Neural cell (in vitro differentiated cells): ENCODE results near the gene B4GALNT3. TPM values are rescaled to one million over a fixed set of nuclear protein-coding genes. Genes with fewer than 3 reads are reported as not detected.

Source experiments
- H2AFZ ChIP-seq: fragments of 200-600, 300-800 bp; sonication (generic), shearing (Covaris generic); 2 replicates; pipeline ENCODE4 v1.6.0; 2014; ENCODE audit warnings: low read depth, mild to moderate bottlenecking, antibody characterized with exemption, low read length, moderate library complexity
- H3F3A ChIP-seq: fragments of 200-600 bp; shearing (Covaris generic); 2 replicates; pipeline ENCODE4 v1.6.1; 2016; ENCODE audit warnings: mild to moderate bottlenecking, moderate library complexity, mixed read lengths, antibody characterized with exemption, low read length; ENCODE audit not compliant: insufficient read depth, poor library complexity, severe bottlenecking
- H3K27ac ChIP-seq: fragments of 200-600, 300-800 bp; sonication (generic), shearing (Covaris generic); 2 replicates; pipeline ENCODE4 v1.5.1; 2014; ENCODE audit warnings: mild to moderate bottlenecking, low read length, moderate library complexity
- H3K27me3 ChIP-seq: fragments of 300-800, 200-600 bp; sonication (generic), shearing (Covaris generic); 2 replicates; pipeline ENCODE4 v1.6.0; 2014; ENCODE audit warnings: mild to moderate bottlenecking, low read depth, low read length, moderate library complexity; ENCODE audit not compliant: insufficient read depth
- H3K36me3 ChIP-seq: fragments of 300-800, 200-600 bp; sonication (generic), shearing (Covaris generic); 2 replicates; pipeline ENCODE4 v1.5.1; 2014; ENCODE audit warnings: mild to moderate bottlenecking, antibody characterized with exemption, low read length, moderate library complexity; ENCODE audit not compliant: insufficient read depth
- H3K4me2 ChIP-seq: fragments of 300-800, 200-600 bp; sonication (generic), shearing (Covaris generic); 2 replicates; pipeline ENCODE4 v1.6.0; 2014; ENCODE audit warnings: mild to moderate bottlenecking, low read length
- H3K4me3 ChIP-seq: fragments of 300-800, 200-600 bp; sonication (generic), shearing (Covaris generic); 2 replicates; pipeline ENCODE4 v1.5.1; 2014; ENCODE audit warnings: mild to moderate bottlenecking, low read length, moderate library complexity
- H3K79me2 ChIP-seq: fragments of 200-600 bp; shearing (Covaris generic); replicated peaks from 2 replicates; pipeline ENCODE4 v1.6.0; 2014; ENCODE audit warnings: mild to moderate bottlenecking, low read length, moderate library complexity; ENCODE audit not compliant: insufficient read depth
- H3K9ac ChIP-seq: fragments of 300-800, 200-600 bp; sonication (generic), shearing (Covaris generic); 2 replicates; pipeline ENCODE4 v1.6.1; 2016; ENCODE audit warnings: mild to moderate bottlenecking, low read length, mixed read lengths
- H3K9me2 ChIP-seq: fragments of 200-600 bp; shearing (Covaris generic); 2 replicates; pipeline ENCODE4 v1.6.1; 2016; ENCODE audit warnings: mild to moderate bottlenecking, low read length, mixed read lengths; ENCODE audit not compliant: insufficient read depth
- H3K9me3 ChIP-seq: fragments of 200-600, 300-800 bp; sonication (generic), shearing (Covaris generic); 2 replicates; pipeline ENCODE4 v1.6.1; 2016; ENCODE audit warnings: mild to moderate bottlenecking, mixed run types, low read length, moderate library complexity, mixed read lengths
- H4K20me1 ChIP-seq: fragments of 200-600 bp; shearing (Covaris generic); 2 replicates; pipeline ENCODE4 v1.6.1; 2016; ENCODE audit warnings: mild to moderate bottlenecking, mixed run types; ENCODE audit not compliant: insufficient read depth
- CTCF ChIP-seq: fragments of 450-650 bp; IDR thresholded peaks from 2 replicates; pipeline ENCODE4 v1.5.1; 2014; ENCODE audit warnings: antibody characterized with exemption, mild to moderate bottlenecking, moderate library complexity; ENCODE audit not compliant: poor library complexity, severe bottlenecking
- EP300 ChIP-seq: fragments of 450-650 bp; conservative IDR thresholded peaks from 2 replicates; pipeline ENCODE4 v1.6.1; 2014; ENCODE audit warnings: antibody characterized with exemption, mild to moderate bottlenecking, moderate library complexity; ENCODE audit not compliant: poor library complexity, severe bottlenecking
- EZH2 ChIP-seq: fragments of 200-600, 300-800 bp; shearing (Covaris generic), sonication (generic); IDR thresholded peaks from 2 replicates; pipeline ENCODE4 v1.6.1; 2014; ENCODE audit warnings: antibody characterized with exemption, low read length, borderline replicate concordance, mild to moderate bottlenecking; ENCODE audit not compliant: insufficient read depth, poor library complexity, severe bottlenecking
- MXI1 ChIP-seq: fragments of 450-650 bp; conservative IDR thresholded peaks from 2 replicates; pipeline ENCODE4 v1.6.1; 2014; ENCODE audit warnings: antibody characterized with exemption, mild to moderate bottlenecking; ENCODE audit not compliant: poor library complexity, severe bottlenecking
- POLR2AphosphoS5 ChIP-seq: IDR thresholded peaks from 2 replicates; pipeline ENCODE4 v1.6.1; 2012
- RAD21 ChIP-seq: fragments of 450-650 bp; conservative IDR thresholded peaks from 2 replicates; pipeline ENCODE4 v1.6.1; 2014; ENCODE audit warnings: antibody characterized with exemption, mild to moderate bottlenecking, moderate library complexity
- REST ChIP-seq: IDR thresholded peaks from 2 replicates; pipeline ENCODE4 v1.6.1; 2012; ENCODE audit warnings: borderline replicate concordance
- SMC3 ChIP-seq: fragments of 450-650 bp; conservative IDR thresholded peaks from 2 replicates; pipeline ENCODE4 v1.6.1; 2014; ENCODE audit warnings: antibody characterized with exemption, mild to moderate bottlenecking, moderate library complexity; ENCODE audit not compliant: poor library complexity
- TAF1 ChIP-seq: IDR thresholded peaks from 2 replicates; pipeline ENCODE4 v1.6.1; 2012; ENCODE audit warnings: low read depth
- polyA plus RNA-seq: library from polyadenylated mRNA; depleted of rRNA; stranded (reverse); fragments of >200 nt; gene quantifications from 2 replicates; pipeline ENCODE4 v1.2.3, GENCODE V29; 2014

B4GALNT3 gene
- polyA plus RNA-seq, 1 donor from 2014 or later, result 6.7 TPM

- Histone ChIP-seq H3K79me2 (no peaks in the 10 kb centered on the region), H3K4me3 (no peak overlapping the region), H3K9ac (no peak overlapping the region), H3K27ac (no peak overlapping the region), H3K9me2 (no peaks in the 10 kb centered on the region), H3K27me3 (no peaks in the 10 kb centered on the region), H2AFZ (no peak overlapping the region), H4K20me1 (no peaks in the 10 kb centered on the region), H3K4me2 (no peak overlapping the region), H3K36me3 (no peaks in the 10 kb centered on the region), H3F3A (no peaks in the 10 kb centered on the region), H3K9me3 (no peaks in the 10 kb centered on the region)
- no peak for TF ChIP-seq EP300
- TF ChIP-seq SMC3, result no peak
- no peak for TF ChIP-seq EZH2
- no peak for TF ChIP-seq MXI1
- no peak for TF ChIP-seq RAD21
- no peak for TF ChIP-seq POLR2AphosphoS5
- TF ChIP-seq REST, result no peak
- no peak for TF ChIP-seq TAF1
- TF ChIP-seq CTCF, result no peak
Measured at GRCh38 chr12:517538-517937, 57.8 kb downstream of the B4GALNT3 start.

DNA sequence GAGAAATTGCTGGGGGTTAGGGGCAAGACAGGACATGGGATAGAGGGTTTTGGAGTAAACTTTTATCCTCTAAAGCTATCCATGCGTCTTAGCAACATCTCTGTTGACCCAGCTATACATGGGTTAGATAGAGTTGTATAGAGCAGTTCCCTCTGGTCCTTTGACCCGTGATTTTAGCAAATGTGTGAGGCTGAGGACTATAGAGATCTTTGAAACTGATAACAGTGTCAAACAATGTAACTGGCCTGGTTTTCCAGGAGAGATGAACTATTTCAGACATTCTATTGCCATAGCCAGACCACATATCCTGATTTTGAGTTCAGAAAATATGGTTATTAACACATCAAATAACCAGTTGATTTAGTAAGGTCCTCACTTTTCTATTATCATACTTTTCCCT, 60.4 kb downstream of the B4GALNT3 start:
- no peak overlapping the region for H3K9ac ChIP-seq
- H3F3A ChIP-seq, result no peaks in the 10 kb centered on the region
- TF ChIP-seq SMC3 (no peak), POLR2AphosphoS5 (no peak), EP300 (no peak), MXI1 (no peak), CTCF (no peak), EZH2 (no peak), RAD21 (no peak), TAF1 (no peak), REST (no peak)
- H3K36me3 ChIP-seq, result no peaks in the 10 kb centered on the region
- H3K79me2 ChIP-seq, result no peaks in the 10 kb centered on the region
- no peaks in the 10 kb centered on the region for H3K27me3 ChIP-seq
- H3K9me3 ChIP-seq, result no peaks in the 10 kb centered on the region
- no peak overlapping the region for H3K4me2 ChIP-seq
- no peak overlapping the region for H3K4me3 ChIP-seq
- no peak overlapping the region for H3K27ac ChIP-seq
- H3K9me2 ChIP-seq, result no peaks in the 10 kb centered on the region
- H4K20me1 ChIP-seq, result no peaks in the 10 kb centered on the region
- no peak overlapping the region for H2AFZ ChIP-seq
